Panc1 (cell line): ENCODE data around the gene INPP4B.

ENCODE experiments used
- TCF7L2 ChIP-seq: IDR thresholded peaks from 2 replicates; pipeline ENCODE4 v1.6.1; 2011; ENCODE audit warnings: mild to moderate bottlenecking, low read depth, low read length, inconsistent platforms
- TF ChIP-seq, protein P1 (sequence below): fragments of 450-650 bp; IDR thresholded peaks from 2 replicates; pipeline ENCODE4 v1.5.1; 2017; ENCODE audit warnings: mild to moderate bottlenecking

DNA sequence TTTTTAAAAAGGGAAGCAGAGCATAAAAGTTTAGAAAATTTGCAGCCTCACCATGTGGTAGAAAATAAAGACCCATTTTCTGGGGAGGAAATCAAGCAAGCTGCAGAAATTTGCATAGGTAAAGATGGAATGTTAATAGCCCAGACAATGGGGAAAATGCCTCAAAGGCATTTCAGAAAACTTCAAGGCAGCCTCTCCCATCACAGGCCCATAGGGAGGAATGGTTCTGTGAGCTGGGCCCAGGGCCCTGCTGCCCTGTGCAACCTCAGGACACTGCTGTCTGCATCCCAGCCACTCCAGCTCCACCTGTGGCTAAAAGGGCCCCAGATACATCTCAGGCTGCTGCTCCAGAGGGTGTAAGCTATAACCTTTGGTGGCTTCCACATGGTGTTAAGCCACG is 137.9 kb downstream of the INPP4B start:
- TF ChIP-seq, protein P1, sequence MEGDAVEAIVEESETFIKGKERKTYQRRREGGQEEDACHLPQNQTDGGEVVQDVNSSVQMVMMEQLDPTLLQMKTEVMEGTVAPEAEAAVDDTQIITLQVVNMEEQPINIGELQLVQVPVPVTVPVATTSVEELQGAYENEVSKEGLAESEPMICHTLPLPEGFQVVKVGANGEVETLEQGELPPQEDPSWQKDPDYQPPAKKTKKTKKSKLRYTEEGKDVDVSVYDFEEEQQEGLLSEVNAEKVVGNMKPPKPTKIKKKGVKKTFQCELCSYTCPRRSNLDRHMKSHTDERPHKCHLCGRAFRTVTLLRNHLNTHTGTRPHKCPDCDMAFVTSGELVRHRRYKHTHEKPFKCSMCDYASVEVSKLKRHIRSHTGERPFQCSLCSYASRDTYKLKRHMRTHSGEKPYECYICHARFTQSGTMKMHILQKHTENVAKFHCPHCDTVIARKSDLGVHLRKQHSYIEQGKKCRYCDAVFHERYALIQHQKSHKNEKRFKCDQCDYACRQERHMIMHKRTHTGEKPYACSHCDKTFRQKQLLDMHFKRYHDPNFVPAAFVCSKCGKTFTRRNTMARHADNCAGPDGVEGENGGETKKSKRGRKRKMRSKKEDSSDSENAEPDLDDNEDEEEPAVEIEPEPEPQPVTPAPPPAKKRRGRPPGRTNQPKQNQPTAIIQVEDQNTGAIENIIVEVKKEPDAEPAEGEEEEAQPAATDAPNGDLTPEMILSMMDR = no peak
- TF ChIP-seq TCF7L2 = no peak
